Pons (tissue), 1 donor: ENCODE data around the gene DISP3.

Experiments
- DNase-seq: peaks from one replicate; pipeline ENCODE4 v3.0.0-alpha.2; 2016; ENCODE audit warnings: low spot score

Gene DISP3

DNA sequence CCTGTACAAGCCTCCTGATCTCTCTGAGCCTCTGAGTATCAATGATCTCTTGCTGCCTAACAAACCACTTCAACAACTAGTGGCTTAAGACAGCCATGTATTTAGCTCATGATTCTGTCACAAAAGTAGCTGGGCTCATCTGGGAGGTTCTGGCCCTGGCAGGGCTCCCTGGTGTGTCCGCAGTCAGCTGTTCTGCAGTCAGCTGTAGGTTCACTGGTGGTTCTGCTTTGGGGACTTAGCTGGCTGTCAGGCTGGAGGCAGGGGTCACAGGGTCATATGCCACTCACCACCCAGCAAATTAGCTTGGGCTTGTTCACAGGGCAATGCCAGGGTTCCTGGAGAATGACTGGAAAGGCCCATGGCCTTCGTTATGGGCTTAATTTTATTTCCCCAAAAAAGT, 64.8 kb downstream of the DISP3 start:
- no peak for DNase-seq

DNA sequence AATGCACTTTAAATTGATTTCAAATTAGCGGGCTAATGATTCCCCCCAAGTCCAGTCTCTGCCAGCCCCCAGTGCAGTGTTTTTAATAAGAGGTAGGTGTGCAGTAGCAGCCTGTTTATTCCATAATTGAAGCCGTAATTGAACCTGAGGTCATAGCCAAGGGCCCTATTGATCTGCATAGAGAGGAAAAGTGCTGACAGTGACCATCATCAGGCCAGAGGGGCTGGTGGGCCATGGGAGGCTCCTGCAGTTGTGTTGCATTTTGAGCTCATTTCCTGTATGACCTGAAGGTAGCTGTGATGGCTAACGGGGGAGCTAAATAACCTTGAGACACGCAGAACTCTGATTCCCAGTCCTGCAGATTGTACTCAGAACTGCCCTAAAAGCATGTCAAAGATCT, 67.5 kb downstream of the DISP3 start:
- no peak for DNase-seq

GRCh38 chr1:11550664-11551283, 71.8 kb downstream of the DISP3 start:
- DNase-seq = peak; percentile 64

DNA sequence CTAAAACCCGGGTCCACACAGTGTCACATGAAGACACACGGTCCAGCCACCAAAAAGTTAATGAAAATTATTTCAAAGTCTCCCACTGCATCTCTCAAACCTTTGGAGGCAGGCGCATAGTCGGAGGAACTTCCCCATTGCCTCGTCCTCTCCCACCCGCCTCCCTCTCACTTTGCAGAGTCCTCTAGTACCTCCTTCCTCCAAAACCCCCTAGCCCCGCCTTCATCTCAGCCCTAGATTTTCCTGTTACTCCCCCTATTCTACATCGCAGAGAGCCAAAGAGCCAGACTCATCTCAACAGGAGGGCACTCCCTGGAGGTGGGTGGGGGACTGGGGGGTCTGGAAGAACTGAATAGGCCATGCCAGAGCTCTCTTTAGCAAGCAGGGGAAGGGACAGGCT, 79.3 kb downstream of the DISP3 start:
- DNase-seq = no peak

DNA sequence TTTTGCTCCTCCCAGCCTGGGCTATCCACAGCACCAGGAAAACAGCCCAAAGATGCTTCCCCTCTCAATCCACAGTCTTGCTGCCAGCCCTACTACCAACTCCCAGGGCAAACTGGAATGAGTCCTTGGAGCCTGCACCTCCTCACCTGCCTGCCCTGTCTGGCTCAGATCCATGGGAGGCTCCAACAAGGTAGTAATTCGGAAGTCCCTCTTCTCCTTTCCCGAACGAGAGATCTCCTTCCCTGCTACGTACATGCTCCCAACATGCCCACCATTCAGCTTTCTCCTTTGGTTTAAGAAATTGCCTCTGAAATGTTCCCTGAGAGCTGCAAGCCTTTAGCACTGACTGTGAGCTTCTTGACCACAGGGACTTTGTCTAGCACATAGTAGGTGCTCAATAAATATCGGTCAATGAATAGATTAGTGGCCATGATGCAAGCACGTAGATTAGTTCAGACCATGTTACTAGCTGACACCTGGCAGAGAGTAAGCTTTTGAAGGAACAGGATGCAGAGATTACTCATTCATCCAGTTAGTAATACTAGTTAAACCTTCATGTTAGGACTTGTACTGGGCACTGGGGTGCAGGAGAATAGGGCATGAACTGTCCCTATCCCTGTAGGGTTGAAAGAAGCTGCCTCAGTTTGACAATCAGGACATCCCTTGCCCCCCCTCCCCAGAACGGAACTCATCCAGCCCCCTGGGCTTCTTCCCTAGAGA, 80.1 kb downstream of the DISP3 start:
- no peak for DNase-seq

- no peak for DNase-seq
These were observed 80.6 kb downstream of the DISP3 start for GRCh38 chr1:11559591-11559970.

GRCh38 chr1:11560061-11560460, 81.1 kb downstream of the DISP3 start:
- no peak for DNase-seq

- no peak for DNase-seq
These were observed 82.8 kb downstream of the DISP3 start for GRCh38 chr1:11561740-11562139.

DNA sequence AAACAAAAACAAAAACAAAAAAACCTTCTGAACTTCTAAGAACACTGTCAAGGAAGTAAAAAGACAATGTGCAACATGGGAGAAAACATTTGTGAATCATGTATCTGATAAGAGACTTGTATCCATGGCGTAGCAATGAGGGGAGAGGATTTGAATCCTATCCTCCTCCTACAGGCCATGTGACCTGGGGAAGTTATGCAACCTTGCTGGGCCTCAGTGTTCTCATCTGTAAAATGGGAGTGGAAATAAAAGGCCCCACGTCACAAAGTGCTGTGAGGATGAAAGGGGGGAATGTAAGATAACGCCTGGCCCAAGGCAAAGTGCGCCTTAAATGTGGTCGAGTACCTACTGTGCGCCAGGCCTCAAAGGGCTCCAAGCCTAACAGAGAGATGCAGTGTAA, 83.7 kb downstream of the DISP3 start:
- no peak for DNase-seq

DNA sequence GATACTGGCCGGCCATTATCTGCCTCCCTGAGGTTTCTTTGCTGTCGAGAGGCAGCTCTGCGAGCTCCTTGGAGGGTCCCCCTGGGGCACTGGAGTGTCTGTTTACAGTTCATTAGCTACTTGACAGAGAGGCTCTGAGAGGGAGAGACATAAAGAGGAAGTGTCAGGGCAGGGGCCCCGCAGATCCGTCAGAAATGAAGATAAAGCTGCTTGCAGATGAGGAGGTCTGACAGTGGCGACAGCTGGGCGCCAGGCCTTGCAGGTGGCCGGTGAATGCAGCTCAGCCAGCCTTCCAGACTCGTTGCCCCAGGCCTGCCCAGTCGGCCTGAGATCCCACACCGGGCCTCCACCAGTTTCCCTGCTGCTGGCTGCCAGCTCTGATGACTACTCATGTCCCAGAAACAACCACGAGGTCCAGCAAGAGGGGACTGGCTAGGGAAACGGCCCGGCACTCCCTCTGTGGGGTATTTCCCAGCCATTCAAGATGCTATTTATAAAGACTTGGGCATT, 84.7 kb downstream of the DISP3 start:
- no peak for DNase-seq

GRCh38 chr1:11564237-11564636, 85.3 kb downstream of the DISP3 start:
- no peak for DNase-seq

GRCh38 chr1:11566042-11566850, 87.3 kb downstream of the DISP3 start:
- DNase-seq = no peak

- no peak for DNase-seq
These were observed 88.5 kb downstream of the DISP3 start for GRCh38 chr1:11567244-11568065.

DNA sequence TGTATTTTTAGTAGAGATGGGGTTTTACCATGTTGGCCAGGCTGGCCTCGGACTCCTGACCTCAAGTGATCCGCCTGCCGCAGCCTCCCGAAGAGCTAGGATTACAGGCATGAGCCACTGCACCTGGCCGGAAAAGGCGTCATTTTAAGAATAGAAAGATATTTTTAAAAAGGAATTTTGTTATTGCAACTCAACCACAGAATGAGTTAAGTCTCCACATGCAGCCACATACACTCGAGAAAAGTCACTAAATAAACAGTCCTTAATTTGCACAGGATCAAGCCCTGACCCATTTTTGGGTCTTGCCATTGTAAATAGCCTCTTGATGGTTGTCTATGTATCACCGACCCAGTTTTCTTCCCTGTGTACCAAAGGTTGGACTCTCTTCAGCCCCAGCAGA, 89.7 kb downstream of the DISP3 start:
- DNase-seq = no peak

GRCh38 chr1:11569551-11569950, 90.6 kb downstream of the DISP3 start:
- DNase-seq = no peak

- no peak for DNase-seq
These were observed 91.0 kb downstream of the DISP3 start for GRCh38 chr1:11569954-11570353.

DNA sequence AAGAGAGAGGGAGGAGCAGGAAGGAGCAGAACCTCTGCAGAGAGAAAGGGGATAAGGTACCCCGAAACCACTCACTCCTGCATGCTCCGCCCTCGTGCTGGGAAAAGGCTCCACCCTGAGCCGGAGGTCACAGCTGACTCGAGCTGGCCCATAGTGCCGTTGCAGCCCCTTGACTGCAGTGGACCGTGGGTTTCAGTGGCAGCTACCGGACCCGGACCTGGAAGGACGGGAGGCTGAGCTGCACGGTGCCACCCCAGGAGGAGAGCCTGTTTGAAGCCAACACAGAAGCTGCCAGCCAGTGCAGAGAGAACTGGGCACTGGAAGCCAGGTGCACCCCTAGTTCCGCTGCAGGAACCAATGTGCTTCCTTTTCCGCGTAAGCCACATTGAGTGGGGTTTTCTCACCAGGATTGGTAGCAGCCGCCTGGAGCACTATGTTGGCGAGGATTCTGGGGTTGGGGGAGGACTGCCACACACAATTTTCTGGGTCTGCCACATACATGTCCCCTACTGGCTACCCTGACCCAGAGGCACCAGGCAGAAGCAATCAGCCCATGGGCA, 91.9 kb downstream of the DISP3 start:
- no peak for DNase-seq

DNA sequence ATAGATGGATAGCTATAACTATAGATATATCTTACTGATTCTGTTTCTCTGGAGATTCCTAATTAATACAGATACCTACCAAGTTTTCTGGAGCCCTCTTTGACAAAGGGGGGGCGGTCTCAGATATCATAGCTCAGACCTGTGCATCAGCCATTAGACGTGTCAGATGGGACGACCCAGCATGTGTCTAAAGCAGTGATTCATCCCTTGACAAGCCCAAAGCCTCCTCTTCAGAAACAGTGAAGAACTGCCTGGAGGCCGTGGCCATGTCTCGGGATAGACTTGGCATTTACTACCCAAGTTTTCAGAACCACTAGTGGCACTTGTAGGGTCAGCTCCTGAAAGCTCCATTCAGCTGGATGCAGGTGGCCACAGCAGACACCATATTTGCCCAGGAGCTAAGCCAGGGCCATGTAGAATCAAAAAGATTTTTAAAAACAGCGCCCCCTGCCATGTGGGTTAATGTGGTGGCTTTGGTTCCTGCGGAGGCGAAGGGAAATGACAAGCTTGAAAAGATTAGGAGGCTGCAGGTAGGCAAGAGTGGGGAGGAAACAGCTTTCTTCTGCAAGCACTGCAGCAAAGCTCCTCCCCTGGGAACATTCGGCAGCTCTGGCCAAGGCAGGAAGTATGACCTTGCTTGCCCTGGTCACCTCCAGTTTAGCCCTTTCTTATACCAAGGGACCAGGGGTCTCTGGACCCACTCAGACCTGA, 93.1 kb downstream of the DISP3 start:
- no peak for DNase-seq

DNA sequence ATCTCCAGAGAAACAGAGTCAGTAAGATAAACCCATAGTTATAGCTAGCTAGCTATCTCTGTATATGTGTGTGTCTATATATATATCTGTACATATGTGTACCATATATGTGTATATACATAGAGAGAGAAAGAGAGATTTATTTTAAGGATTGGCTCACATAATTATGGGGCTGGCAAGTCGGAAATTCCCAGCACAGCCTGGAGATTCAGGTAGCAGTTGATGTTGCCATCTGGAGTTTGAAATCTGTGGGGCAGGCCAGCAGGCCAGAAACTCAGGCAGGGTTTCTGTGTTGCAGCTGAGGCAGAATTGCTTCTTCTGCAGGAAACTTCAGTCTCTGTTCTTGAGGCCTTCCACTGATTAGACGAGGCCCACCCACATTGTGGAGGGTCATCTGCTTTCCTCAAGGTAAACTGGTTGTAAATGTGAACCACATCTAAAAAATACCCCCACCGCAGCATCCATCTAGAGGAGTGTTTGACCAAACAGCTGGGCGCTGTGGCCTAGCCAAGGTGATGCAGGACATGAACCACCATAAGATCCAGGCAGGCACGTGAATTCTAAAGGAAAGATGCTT, 94.2 kb downstream of the DISP3 start:
- no peak for DNase-seq

- no peak for DNase-seq
These were observed 96.6 kb downstream of the DISP3 start for GRCh38 chr1:11575553-11575952.
